Smooth muscle cell of the brain vasculature (primary cell): Measurements from ENCODE around the gene NELFB.

Experiments
- DNase-seq: peaks from one replicate; pipeline ENCODE4 v3.0.0-alpha.2; 2012; ENCODE audit warnings: low read depth, low spot score

NELFB gene

GRCh38 chr9:137223078-137223970, 31.8 kb upstream of the NELFB start:
- peak; percentile 95 for DNase-seq

- no peak for DNase-seq
Observed at GRCh38 chr9:137224830-137225694, 30.1 kb upstream of the NELFB start, which contains the start of gene CYSRT1. CYSRT1 (plus strand) TSS chr9:137225174; CDS start chr9:137225622, 448 bp downstream.

DNA sequence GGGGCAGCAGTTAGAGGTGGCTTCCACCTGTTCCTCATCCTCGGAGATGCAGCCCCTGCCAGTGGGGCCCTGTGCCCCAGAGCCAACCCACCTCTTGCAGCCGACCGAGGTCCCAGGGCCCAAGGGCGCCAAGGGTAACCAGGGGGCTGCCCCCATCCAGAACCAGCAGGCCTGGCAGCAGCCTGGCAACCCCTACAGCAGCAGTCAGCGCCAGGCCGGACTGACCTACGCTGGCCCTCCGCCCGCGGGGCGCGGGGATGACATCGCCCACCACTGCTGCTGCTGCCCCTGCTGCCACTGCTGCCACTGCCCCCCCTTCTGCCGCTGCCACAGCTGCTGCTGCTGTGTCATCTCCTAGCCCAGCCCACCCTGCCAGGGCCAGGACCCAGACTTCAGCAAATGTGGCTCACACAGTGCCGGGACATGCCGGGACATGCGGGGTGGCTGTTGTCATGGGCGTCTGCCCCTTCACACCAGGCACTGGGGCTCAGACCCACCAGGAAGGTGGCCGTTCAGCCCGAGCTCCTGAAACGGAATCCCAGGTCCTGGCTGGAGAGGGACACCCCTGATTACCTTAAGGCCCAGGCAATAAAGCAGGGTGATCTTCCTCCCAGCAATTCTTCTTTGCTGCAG, 29.3 kb upstream of the NELFB start:
- DNase-seq: no peak

DNA sequence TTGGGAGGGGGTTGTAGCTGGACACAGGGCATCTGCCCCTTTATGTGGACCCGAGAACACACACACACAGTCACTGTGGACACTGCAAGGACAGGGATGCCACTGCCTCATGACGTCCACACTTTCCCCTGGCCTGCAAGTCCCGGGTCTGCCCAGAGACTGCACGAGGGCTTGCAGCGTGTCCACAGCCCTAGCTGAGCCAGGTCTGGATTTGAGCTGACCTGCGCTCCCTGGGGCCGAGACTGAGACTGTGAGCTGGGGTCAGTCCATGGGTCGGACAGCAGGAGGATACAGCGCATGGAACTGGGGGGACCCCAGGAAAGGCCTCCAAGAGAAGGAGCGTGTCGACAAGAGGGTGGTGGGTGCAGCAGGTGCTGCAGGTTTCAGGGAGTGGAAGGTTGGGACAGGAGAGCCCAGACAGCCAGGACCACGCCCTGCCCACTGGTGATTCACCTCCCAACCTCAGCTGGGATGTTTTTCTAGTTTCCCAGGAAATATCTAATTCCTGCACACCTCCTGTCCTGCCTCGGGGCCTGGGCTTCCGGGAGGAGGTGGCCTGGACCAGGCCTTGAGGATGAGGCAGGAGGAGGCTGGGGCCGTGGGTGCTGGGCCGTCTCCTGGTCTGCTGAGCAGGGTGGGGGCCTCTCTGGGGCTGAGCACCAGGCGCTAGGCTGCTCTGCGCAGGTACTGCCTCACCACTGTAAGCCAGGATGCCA, 28.6 kb upstream of the NELFB start:
- no peak for DNase-seq

DNA sequence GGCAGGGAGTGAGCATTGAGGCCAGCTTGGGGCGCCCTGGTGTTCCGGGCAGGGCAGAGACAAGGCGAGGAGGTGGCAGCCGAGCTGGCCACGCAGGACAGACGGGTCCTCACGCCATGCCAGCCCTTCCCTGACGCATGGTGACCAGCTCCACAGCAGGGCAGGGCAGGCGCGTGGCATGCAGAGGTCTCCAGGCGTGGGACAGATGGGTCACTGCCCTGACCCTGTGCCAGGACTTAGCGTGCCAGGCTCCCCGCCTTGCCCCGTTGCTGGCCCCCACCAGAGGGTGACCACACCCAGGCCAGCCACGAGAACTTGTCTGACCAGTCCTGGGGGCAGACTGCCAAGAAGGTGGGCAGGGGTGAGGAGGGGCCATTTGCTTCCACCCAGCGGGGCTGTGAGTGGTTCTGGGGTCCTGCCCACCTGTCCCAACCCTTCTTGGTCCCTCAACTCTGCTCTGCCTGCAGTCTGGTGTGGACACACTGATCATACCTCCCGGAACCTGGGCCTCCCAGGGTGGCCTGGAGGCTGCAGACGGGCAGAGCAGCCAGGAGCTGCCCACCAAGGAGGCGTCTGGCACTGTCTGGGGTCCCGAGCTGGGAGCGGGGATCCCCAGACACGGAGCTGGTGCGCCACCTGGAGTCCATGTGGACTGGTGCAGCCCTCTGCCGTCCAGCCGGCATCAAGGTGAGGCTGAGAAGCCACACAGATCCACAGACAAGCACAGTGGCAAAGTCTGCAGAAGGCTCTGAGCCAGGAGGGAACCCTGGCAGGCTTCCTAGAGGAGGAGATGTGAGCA, 27.9 kb upstream of the NELFB start, which contains the start of gene RNF224:
Gene RNF224, plus strand, starts transcription at position 449 of the 799 bp plus-strand sequence. CDS start 834 bp downstream, outside the sequence.
- no peak for DNase-seq

- no peak for DNase-seq
Observed at GRCh38 chr9:137227853-137228505, 27.1 kb upstream of the NELFB start.

GRCh38 chr9:137228506-137228967, 26.6 kb upstream of the NELFB start:
- DNase-seq: no peak

GRCh38 chr9:137228968-137229896, 25.9 kb upstream of the NELFB start:
- no peak for DNase-seq

GRCh38 chr9:137229903-137230704, 25.0 kb upstream of the NELFB start:
- no peak for DNase-seq

DNA sequence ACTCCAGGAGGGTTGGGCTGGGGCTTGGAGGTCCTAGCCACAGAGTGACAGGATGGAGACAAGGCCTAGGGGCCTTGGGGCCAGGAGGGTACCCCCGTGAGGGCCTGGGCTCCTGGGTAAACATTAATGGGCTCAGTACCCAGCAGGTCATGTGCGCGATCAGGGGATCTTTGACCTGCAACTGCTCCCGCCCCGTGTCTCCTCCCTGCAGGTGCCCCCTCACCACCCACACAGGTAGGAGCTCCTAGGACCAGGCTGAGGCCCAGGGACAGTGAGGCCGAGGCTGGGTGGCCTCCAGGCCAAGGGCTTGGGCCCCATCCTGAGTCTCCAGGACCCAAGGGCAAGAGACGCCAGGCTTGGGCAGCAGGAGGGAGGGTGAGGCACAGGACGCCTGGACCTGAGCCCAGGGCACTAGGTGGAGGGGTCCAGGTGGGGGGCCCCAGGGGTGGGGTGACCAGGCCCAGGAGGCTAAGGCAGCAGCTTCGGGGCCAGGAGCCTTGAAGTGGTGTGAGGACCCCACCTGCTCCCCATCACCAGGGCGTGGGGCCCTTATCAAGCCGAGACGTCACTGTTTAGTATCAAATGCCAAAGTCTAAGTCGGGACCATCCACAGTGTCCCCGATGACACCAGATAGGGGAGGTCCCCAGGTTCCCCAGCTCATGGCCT, 24.3 kb upstream of the NELFB start, which contains the start of gene SLC34A3:
Gene SLC34A3, plus strand, starts transcription at position 197 of the 667 bp plus-strand sequence. CDS start 802 bp downstream, outside the sequence.
- DNase-seq: no peak

DNA sequence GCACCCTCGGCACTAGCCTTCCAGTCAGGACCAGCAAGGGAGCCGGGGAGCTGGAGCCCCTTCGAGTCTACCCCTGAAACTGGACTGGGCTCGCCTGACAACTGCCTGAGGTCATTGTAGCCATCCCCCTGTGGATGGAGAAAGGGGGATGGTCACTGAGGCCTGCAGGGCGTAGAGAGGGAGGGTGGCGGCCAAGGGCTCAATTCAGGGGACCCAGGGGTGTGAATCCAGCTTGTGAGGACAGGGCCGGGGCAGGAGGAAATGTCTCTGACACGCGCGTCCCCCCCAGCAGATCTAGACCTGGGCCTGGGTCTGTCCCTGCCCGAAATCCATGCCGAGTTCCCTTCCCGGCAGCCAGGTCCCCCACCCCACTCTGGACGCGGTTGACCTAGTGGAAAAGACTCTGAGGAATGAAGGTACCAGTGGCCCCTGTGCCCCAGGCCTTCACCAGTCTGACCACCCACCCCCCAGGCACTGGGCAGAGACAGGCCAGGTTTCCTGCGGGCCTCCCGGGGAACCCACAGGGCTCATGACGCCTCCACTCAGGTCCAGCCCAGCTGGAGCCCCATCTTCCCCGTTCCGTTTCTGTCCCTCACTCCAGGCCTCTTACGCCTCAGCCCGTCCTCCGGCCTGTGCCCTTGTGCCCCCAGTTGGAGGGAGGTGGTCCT, 23.6 kb upstream of the NELFB start:
- no peak for DNase-seq

GRCh38 chr9:137232101-137232500, 23.0 kb upstream of the NELFB start:
- no peak for DNase-seq

- no peak for DNase-seq
Observed at GRCh38 chr9:137232510-137232909, 22.6 kb upstream of the NELFB start.

DNA sequence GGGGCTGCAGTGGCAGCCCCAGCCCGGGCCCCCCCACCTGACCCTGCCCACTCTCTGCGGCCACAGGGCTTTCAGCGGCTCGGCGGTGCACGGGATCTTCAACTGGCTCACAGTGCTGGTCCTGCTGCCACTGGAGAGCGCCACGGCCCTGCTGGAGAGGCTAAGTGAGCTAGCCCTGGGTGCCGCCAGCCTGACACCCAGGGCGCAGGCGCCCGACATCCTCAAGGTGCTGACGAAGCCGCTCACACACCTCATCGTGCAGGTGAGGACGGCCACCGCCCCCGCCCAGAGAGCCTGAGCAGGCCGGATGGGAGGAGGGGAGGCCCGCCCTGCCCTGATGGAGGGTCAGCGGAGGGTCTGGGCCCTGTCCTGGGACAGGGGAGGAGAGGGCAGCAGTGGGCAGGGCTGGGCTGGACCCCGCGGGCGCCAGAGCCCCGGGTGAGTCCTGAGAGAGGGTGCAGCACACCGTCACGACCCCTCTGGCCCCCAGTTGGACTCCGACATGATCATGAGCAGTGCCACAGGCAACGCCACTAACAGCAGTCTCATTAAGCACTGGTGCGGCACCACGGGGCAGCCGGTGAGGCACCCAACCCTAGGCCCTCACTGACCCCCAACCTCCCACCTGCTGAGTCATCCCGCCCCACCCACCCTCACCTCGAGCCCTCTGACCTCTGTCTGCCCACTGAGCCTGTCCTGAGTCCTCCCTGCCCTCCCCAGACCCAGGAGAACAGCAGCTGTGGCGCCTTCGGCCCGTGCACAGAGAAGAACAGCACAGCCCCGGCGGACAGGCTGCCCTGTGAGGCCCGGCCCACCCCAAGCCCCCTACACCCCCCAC, 21.8 kb upstream of the NELFB start:
- no peak for DNase-seq

GRCh38 chr9:137234055-137234697, 21.0 kb upstream of the NELFB start:
- DNase-seq: no peak
